IPS-15b (cell line): ENCODE data around the gene DDX43.

Experiments
- H3K27me3 ChIP-seq: one replicate; pipeline ENCODE4 v1.6.1; 2013; ENCODE audit warnings: low read length; ENCODE audit not compliant: control insufficient read depth, insufficient read depth
- H3K36me3 ChIP-seq: one replicate; pipeline ENCODE4 v1.6.1; 2013; ENCODE audit warnings: low read length; ENCODE audit not compliant: control insufficient read depth, insufficient read depth
- H3K4me1 ChIP-seq: one replicate; pipeline ENCODE4 v1.6.1; 2013; ENCODE audit warnings: mild to moderate bottlenecking, low read length; ENCODE audit not compliant: control insufficient read depth, insufficient read depth
- H3K4me3 ChIP-seq: one replicate; pipeline ENCODE4 v1.5.1; 2013; ENCODE audit warnings: low read depth, low read length
- H3K9ac ChIP-seq: one replicate; pipeline ENCODE4 v1.6.1; 2013; ENCODE audit warnings: low read depth, mild to moderate bottlenecking, low read length
- H3K9me3 ChIP-seq: one replicate; pipeline ENCODE4 v1.6.1; 2013; ENCODE audit warnings: mild to moderate bottlenecking, low read length; ENCODE audit not compliant: control insufficient read depth, insufficient read depth

DDX43 gene

DNA sequence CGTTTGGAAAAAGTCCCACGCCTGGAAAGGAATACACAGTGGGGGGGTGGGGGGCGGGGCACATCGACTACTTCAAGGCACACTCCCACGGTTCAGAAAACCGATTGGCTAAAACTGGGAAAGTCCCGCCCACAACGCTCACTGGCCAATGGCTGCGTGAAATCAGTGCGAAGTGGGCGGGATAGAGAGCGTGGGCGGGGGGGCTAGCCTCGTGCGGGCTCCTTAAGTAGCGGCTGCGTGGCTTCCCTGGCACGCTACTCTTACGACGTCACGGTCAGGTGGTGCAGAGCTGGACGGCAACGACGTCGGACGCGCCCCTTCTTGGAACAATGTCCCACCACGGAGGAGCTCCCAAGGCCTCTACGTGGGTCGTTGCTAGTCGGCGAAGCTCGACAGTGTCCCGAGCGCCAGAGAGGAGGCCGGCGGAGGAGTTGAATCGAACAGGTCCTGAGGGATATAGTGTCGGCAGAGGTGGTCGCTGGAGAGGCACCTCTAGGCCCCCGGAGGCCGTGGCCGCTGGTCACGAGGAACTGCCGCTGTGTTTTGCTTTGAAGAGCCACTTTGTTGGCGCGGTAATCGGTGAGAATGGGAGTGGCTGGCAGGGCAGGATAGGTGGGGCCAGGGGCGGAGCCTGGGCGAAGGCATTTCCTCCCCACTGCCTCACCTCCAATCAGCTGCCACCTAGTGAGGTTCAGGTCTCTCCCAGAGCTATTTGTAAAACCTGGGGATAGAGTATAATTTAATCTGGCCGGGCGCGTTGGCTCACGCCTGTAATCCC, at the start of gene DDX43:
Gene DDX43, plus strand, starts transcription at position 252 of the 778 bp plus-strand sequence. Its CDS starts 78 bp downstream, at position 330.
- no peaks in the 10 kb centered on the region for H3K27me3 ChIP-seq
- H3K9me3 ChIP-seq: no peaks in the 10 kb centered on the region
- peaks cover 4% of the 10 kb centered on the region for H3K4me1 ChIP-seq
- no peaks in the 10 kb centered on the region for H3K36me3 ChIP-seq
- no peak within 1 kb of the TSS for H3K4me3 ChIP-seq
- no peak within 1 kb of the TSS for H3K9ac ChIP-seq

DNA sequence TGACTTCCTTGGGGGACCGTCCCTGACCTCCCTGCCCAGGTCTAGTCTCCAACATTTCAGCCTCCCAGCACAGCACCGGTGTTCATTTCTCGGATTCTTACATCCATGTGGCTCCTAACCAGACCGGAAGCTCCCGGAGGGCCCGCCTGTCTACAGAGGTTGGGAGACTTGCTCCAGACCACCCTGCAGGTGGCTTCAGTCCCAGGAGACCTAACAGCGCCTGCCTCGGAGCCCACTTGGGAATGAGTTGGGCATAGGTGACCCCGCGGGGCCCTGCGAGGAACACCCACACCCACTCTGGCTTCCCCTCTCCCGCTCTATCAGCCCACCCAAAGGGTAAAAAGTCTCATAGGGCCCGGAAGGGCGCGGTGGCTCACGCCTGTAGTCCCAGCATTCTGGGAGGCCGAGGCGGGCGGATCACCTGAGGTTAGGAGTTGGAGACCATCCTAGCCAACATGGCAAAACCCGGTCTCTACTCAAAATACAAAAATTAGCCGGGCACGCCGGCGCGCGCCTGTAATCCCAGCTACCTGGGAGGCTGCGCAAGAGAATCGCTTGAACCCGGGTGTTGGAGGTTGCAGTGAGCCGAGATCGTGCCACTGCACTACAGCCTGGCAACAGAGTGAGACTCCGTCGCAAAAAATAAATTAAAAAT, 46.0 kb upstream of the DDX43 start:
- Histone ChIP-seq H3K9ac (peak overlapping the region; percentile 32), H3K36me3 (no peaks in the 10 kb centered on the region), H3K9me3 (no peaks in the 10 kb centered on the region), H3K4me3 (no peak overlapping the region), H3K4me1 (peaks cover 10% of the 10 kb centered on the region), H3K27me3 (no peaks in the 10 kb centered on the region)

DNA sequence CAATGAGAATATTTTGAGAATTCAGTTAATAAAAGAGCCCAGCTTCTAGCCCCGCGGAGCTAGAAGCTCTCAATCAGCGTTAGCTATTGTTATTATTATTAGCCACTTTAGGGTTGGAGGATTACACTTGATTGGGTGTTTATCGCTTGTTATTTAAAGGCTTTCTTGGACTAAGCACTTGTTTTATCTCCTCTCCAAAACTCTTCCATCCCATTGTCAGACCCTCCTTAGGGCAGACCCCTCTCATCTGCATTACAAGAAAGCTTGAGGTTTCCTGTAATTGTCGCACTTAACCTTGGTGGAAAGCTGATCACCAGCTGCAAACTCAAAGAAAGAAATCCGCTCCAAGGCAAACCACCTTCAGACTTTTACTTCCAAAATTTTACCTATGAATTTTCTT, 45.3 kb upstream of the DDX43 start:
- Histone ChIP-seq H3K9ac (peak overlapping the region; percentile 65), H3K4me3 (no peak overlapping the region), H3K27me3 (no peaks in the 10 kb centered on the region)

DNA sequence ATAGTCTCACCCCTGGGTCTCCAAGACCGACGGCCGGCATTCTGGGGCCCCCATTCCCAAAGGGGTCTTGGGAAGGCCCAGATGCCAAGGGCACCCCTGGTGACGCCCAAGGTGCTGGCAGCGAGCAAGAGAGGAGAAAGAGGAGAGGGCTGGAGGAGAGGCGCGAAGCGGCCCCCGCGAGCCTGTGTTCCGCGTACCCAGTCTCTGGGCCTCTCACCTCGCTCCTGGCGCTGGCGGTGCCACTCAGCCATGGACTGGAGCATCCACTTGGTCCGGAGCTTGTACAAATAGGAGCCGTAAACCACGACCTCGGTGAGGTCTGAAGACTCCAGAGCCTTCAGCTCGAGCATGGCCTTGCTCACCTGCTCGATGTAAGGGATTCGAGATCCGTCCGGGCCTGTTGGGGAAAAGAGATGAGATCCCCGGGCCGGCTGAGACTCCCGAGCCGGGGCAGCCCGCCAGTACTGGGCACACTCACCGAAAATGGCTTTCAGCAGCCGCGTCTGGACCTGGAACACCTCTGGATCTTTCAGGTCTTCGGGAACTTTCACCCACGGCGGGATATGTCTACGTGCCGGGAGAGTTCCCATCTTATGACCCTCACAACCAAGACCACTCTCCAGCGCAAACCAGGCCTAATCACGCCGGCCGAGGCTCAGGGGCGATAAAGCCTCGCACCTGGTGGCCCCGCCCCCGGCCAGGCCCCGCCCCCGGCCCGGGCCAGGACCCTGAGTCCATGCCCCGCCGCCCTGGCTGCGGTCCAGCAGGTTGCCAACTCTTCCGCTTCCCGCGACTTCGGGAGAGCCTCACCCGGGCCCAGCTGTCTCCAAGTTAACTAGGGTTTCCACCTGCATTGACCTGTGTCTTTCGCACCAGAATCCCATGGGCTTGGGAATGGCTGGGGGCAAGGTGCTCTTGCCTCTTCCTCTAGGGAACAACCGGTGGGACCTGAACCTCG, 40.7 kb upstream of the DDX43 start, which contains the start of gene DPPA5:
Gene DPPA5, minus strand, starts transcription at position 641 of the 958 bp plus-strand sequence. Its CDS starts 51 bp downstream, at position 590.
- H3K9ac ChIP-seq: no peak within 1 kb of the TSS
- peaks cover 9% of the 10 kb centered on the region for H3K4me1 ChIP-seq
- H3K27me3 ChIP-seq: no peaks in the 10 kb centered on the region
- no peaks in the 10 kb centered on the region for H3K9me3 ChIP-seq
- no peak within 1 kb of the TSS for H3K4me3 ChIP-seq
- no peaks in the 10 kb centered on the region for H3K36me3 ChIP-seq

More for the DNA sequence above, 45.3 kb upstream of the DDX43 start:
- Histone ChIP-seq H3K4me1 (peaks cover 10% of the 10 kb centered on the region), H3K36me3 (no peaks in the 10 kb centered on the region), H3K9me3 (no peaks in the 10 kb centered on the region)

DNA sequence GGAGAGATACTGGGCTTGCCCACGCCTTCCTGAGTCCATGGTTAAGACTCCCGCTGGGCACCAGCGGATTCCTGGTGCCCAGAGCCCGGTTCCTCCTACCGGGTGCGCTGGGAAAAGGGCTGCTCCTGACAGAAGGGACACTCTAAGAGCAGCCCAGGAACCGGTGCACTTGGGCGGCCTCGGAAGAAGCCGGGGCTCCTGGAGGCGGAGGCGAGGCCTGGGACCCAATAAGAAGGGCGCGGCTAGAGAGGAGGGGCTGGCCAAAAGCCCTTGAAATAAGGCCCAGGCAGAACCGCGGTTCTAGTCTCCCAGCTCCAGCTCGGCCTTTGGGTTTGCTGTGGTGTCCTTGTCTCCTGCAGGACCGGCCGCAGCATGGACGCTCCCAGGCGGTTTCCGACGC, 32.3 kb upstream of the DDX43 start, which contains the start of gene KHDC3L:
Gene KHDC3L, plus strand, starts transcription at position 301 of the 400 bp plus-strand sequence. Its CDS starts 72 bp downstream, at position 373.
- Histone ChIP-seq H3K4me3 (no peak within 1 kb of the TSS), H3K27me3 (no peaks in the 10 kb centered on the region), H3K4me1 (no peaks in the 10 kb centered on the region), H3K9me3 (no peaks in the 10 kb centered on the region), H3K36me3 (no peaks in the 10 kb centered on the region), H3K9ac (no peak within 1 kb of the TSS)

DNA sequence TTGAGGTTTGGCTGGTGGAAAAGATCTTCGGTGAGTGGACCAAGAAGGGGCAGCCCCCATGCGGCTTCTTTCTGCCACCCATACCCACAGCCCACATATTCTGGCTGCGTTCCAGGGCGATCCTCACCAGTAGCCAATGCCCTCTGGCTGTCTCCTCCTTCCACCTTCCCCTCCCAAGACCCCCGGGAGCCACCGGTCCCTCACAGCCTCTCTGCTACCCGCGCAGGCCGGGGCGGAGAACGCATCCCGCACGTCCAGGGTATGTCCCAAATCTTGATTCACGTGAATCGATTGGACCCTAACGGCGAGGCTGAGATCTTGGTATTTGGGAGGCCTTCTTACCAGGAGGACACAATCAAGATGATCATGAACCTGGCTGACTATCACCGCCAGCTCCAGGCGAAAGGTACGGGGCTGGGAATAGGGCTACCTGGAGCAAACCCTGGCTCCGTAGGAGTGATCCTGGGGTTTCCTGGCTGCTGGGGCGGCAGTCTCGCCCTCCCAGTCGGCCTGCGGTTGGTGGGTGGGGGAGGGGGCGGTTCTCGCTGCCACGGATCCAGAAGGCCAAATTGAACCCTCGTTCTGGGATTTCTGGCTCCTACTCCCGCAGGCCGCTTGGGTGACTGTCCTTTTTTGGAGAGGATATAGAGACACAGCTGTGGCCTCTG, 31.6 kb upstream of the DDX43 start:
- no peak overlapping the region for H3K4me3 ChIP-seq
- no peaks in the 10 kb centered on the region for H3K4me1 ChIP-seq
- H3K9ac ChIP-seq: no peak overlapping the region
- no peaks in the 10 kb centered on the region for H3K9me3 ChIP-seq
- H3K27me3 ChIP-seq: no peaks in the 10 kb centered on the region
- H3K36me3 ChIP-seq: no peaks in the 10 kb centered on the region

DNA sequence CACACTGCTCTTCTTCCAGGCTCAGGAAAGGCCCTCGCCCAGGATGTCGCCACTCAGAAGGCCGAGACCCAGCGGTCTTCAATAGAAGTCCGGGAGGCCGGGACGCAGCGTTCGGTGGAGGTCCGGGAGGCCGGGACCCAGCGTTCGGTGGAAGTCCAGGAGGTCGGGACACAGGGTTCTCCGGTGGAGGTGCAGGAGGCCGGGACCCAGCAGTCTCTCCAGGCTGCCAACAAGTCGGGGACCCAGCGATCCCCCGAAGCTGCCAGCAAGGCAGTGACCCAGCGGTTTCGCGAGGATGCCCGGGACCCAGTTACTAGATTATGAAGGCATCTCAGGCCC, 31.1 kb upstream of the DDX43 start:
- Histone ChIP-seq H3K4me3 (no peak overlapping the region), H3K9me3 (no peaks in the 10 kb centered on the region), H3K4me1 (no peaks in the 10 kb centered on the region), H3K36me3 (no peaks in the 10 kb centered on the region), H3K27me3 (no peaks in the 10 kb centered on the region), H3K9ac (no peak overlapping the region)

DNA sequence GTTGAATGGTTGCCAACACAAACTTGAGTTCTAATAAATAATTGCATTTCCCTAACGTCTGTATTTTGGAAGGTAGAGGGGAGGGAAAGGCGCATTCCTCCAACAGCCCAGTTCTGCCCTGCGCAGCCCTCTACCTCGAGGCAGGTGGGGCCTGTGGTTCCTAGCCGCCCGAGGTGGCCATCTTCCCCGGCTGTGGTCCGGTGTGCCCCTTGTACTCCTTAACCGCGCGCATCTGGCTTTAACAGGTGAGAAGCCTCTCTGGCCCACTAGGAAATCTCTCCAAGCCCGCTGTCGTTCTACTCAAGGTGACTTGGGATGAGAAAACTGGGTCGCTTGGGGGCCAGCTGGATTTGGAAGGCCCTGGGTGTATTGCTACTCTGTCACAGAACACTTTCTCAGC, 30.5 kb upstream of the DDX43 start:
- no peaks in the 10 kb centered on the region for H3K36me3 ChIP-seq
- H3K4me3 ChIP-seq: no peak overlapping the region
- no peaks in the 10 kb centered on the region for H3K9me3 ChIP-seq
- no peaks in the 10 kb centered on the region for H3K4me1 ChIP-seq
- H3K9ac ChIP-seq: no peak overlapping the region
- no peaks in the 10 kb centered on the region for H3K27me3 ChIP-seq

DNA sequence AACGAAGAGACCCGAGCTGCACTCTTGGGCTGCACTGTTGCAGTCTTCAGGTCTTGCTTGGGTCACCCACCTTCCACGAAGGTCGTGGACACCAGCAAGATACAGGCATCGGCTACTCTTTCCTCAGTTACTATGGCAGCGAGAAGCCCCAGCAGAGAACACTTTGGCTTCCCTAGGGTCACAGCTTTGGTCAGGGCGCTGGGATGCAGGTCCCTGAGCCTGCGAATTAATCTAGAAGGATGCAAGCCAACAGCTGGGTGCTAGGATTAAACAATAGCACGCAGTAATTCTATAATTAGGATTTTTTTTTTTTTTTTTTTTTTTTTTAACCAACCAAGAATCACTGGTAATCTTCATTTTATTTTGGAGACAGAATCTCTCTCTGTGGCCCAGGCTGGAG, 30.1 kb upstream of the DDX43 start:
- no peak overlapping the region for H3K9ac ChIP-seq
- no peak overlapping the region for H3K4me3 ChIP-seq

DNA sequence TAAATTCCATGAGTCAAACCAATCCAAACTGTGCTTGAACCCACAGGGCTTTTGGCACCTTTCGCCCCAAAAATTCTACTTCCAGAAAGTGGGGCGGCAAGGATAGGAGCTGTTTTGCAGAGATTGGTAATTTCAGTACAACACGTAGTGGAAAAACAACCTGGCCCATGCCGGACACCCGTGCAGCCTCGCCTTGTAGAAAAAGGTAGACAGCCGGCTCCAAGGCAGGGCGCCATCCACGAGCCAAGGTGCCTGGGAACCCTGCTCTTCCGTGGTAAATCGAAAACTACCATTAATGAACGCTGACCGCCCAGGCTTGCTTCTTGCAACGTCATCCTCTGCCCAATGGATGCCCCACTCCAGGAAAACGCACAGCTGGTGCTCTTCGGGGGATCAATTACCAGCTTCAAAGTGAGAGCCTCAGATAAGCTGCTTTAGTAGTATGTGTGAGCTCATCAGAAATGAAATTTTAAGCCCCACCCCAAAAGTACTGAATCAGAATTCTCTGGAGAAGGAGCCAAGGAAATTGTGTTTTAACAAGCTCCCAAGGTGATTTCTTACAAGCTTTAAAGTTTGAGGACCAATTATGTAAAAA, 26.8 kb upstream of the DDX43 start:
- Histone ChIP-seq H3K36me3 (no peaks in the 10 kb centered on the region), H3K9ac (no peak overlapping the region), H3K9me3 (no peaks in the 10 kb centered on the region), H3K27me3 (no peaks in the 10 kb centered on the region), H3K4me3 (no peak overlapping the region), H3K4me1 (no peaks in the 10 kb centered on the region)

More for the DNA sequence above, 30.1 kb upstream of the DDX43 start:
- Histone ChIP-seq H3K27me3 (no peaks in the 10 kb centered on the region), H3K4me1 (no peaks in the 10 kb centered on the region), H3K36me3 (no peaks in the 10 kb centered on the region), H3K9me3 (no peaks in the 10 kb centered on the region)

DNA sequence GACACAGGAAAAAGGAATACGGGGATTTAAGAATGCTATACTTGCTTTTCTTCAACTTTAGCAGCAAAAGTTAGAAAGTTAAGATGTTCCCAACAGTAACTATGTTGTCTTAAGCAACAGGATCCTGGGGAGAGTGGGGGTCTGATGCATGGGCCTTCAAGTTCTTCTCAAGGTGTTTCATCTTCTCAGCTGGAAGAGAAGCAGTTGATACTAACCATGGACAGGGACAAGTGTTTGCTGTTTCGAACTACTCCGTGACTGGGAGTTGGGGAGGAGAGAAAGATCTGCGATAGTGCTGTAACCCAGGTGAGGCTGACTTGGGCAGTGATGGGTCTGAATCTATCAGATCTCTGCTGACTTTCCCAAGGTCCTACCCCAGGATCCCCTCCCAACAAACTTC, 26.0 kb upstream of the DDX43 start:
- Histone ChIP-seq H3K27me3 (no peaks in the 10 kb centered on the region), H3K36me3 (no peaks in the 10 kb centered on the region), H3K4me1 (no peaks in the 10 kb centered on the region)

More for the DNA sequence above, 26.0 kb upstream of the DDX43 start:
- no peak overlapping the region for H3K9ac ChIP-seq
- no peaks in the 10 kb centered on the region for H3K9me3 ChIP-seq
- no peak overlapping the region for H3K4me3 ChIP-seq
